Astrocyte (in vitro differentiated cells and primary cell): ENCODE measurements around the gene GCNT1. TPM values are rescaled to one million over a fixed set of nuclear protein-coding genes. Genes with fewer than 3 reads are reported as not detected.
"Not testable (repeated sequence)": the region's sequence is repeated elsewhere in the genome, so short reads cannot be mapped to it uniquely, and the experiment has no call there.

ENCODE experiments used
- DNase-seq: peaks from one replicate; pipeline ENCODE4 v3.0.0-alpha.2; 2010; ENCODE audit warnings: low read depth
- FAIRE-seq: peaks from 2 replicates; lab custom pipeline; 2011; peaks lifted over from hg19 to GRCh38; lab: Jason Lieb, UNC
- H2AFZ ChIP-seq: 2 replicates; pipeline ENCODE4 v1.6.0; 2012; ENCODE audit warnings: low read depth, low read length, inconsistent platforms
- H3K27ac ChIP-seq: 2 replicates; pipeline ENCODE4 v1.5.1; 2011; ENCODE audit warnings: low read depth, low read length, inconsistent platforms
- H3K27me3 ChIP-seq: 2 replicates; pipeline ENCODE4 v1.6.0; 2011; ENCODE audit warnings: low read length, inconsistent platforms; ENCODE audit not compliant: insufficient read depth
- H3K36me3 ChIP-seq: 2 replicates; pipeline ENCODE4 v1.5.1; 2011; ENCODE audit warnings: low read length, inconsistent platforms; ENCODE audit not compliant: insufficient read depth
- H3K4me1 ChIP-seq: 2 replicates; pipeline ENCODE4 v1.5.1; 2011; ENCODE audit warnings: low read length, inconsistent platforms; ENCODE audit not compliant: insufficient read depth
- H3K4me2 ChIP-seq: 2 replicates; pipeline ENCODE4 v1.6.0; 2012; ENCODE audit warnings: low read length, inconsistent platforms
- H3K4me3 ChIP-seq: 2 replicates; pipeline ENCODE4 v1.5.1; 2011; ENCODE audit warnings: low read depth, mild to moderate bottlenecking, low read length, inconsistent platforms; ENCODE audit not compliant: insufficient read depth
- H3K79me2 ChIP-seq: 2 replicates; pipeline ENCODE4 v1.6.0; 2012; ENCODE audit warnings: mild to moderate bottlenecking, low read length, inconsistent platforms; ENCODE audit not compliant: insufficient read depth
- H3K9ac ChIP-seq: 2 replicates; pipeline ENCODE4 v1.6.0; 2012; ENCODE audit warnings: mild to moderate bottlenecking, low read length, inconsistent platforms
- H3K9me3 ChIP-seq: 2 replicates; pipeline ENCODE4 v1.5.1; 2012; ENCODE audit warnings: low read depth, mild to moderate bottlenecking, low read length, inconsistent platforms; ENCODE audit not compliant: insufficient read depth
- H4K20me1 ChIP-seq: 2 replicates; pipeline ENCODE4 v1.6.0; 2012; ENCODE audit warnings: low read length, inconsistent platforms; ENCODE audit not compliant: insufficient read depth
- H3K27ac Mint-ChIP-seq: one replicate; pipeline ENCODE4 v1.8.0; 2021; ENCODE audit warnings: mild to moderate bottlenecking, mixed read lengths; ENCODE audit not compliant: unreplicated experiment
- H3K27me3 Mint-ChIP-seq: one replicate; pipeline ENCODE4 v1.8.0; 2021; ENCODE audit warnings: low read depth, mixed read lengths; ENCODE audit not compliant: unreplicated experiment
- H3K36me3 Mint-ChIP-seq: one replicate; pipeline ENCODE4 v1.8.0; 2021; ENCODE audit warnings: low read depth, mixed read lengths; ENCODE audit not compliant: unreplicated experiment
- H3K4me1 Mint-ChIP-seq: one replicate; pipeline ENCODE4 v1.8.0; 2021; ENCODE audit warnings: low read depth, mixed read lengths; ENCODE audit not compliant: unreplicated experiment
- H3K4me3 Mint-ChIP-seq: one replicate; pipeline ENCODE4 v1.8.0; 2021; ENCODE audit warnings: mild to moderate bottlenecking, moderate library complexity, mixed read lengths; ENCODE audit not compliant: unreplicated experiment
- H3K9me3 Mint-ChIP-seq: one replicate; pipeline ENCODE4 v1.8.0; 2021; ENCODE audit warnings: mild to moderate bottlenecking, mixed read lengths; ENCODE audit not compliant: unreplicated experiment
- EZH2 ChIP-seq: IDR thresholded peaks from 2 replicates; pipeline ENCODE4 v1.6.1; 2012; ENCODE audit warnings: mild to moderate bottlenecking, low read length, inconsistent platforms; ENCODE audit not compliant: insufficient read depth
- total RNA-seq: library from RNA; stranded (reverse); gene quantifications from 2 replicates; pipeline ENCODE4 v1.2.1, GENCODE V29; 2021
- TF ChIP-seq, protein P1 (sequence below): IDR thresholded peaks from 2 replicates; pipeline ENCODE4 v1.5.1; 2011; ENCODE audit warnings: low read depth, mild to moderate bottlenecking, inconsistent platforms, low read length, moderate library complexity; ENCODE audit not compliant: insufficient read depth

Gene GCNT1
- total RNA-seq, 1 donor from 2014 or later, result 14.7 TPM

DNA sequence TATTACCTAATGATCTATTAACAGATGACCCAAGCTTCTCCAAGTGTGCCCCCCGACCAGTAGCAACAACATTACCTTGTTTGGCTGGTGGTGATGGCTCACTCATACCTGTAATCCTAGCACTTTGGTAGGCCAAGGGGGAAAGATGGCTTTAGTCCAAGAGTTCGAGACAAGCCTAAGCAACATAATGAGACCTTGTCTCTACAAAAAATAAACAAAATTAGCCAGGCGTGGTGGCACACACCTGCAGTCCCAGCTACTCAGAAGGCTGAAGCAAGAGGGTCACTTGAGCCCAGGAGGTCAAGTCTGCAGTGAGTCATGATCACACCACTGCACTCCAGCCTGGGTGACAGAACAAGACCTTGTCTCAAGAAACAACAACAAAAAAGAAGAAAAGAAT, 62.9 kb downstream of the GCNT1 start:
- TF ChIP-seq EZH2, result no peak
- TF ChIP-seq, protein P1, sequence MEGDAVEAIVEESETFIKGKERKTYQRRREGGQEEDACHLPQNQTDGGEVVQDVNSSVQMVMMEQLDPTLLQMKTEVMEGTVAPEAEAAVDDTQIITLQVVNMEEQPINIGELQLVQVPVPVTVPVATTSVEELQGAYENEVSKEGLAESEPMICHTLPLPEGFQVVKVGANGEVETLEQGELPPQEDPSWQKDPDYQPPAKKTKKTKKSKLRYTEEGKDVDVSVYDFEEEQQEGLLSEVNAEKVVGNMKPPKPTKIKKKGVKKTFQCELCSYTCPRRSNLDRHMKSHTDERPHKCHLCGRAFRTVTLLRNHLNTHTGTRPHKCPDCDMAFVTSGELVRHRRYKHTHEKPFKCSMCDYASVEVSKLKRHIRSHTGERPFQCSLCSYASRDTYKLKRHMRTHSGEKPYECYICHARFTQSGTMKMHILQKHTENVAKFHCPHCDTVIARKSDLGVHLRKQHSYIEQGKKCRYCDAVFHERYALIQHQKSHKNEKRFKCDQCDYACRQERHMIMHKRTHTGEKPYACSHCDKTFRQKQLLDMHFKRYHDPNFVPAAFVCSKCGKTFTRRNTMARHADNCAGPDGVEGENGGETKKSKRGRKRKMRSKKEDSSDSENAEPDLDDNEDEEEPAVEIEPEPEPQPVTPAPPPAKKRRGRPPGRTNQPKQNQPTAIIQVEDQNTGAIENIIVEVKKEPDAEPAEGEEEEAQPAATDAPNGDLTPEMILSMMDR, result no peak
- Mint-ChIP-seq H3K4me1 (peaks cover 34% of the 10 kb centered on the region), H3K27ac (no peak overlapping the region), H3K36me3 (no peaks in the 10 kb centered on the region), H3K9me3 (no peaks in the 10 kb centered on the region), H3K4me3 (no peak overlapping the region), H3K27me3 (no peaks in the 10 kb centered on the region)
- Histone ChIP-seq H3K9ac (no peak overlapping the region), H3K9me3 (no peaks in the 10 kb centered on the region), H3K4me2 (no peak overlapping the region), H3K36me3 (no peaks in the 10 kb centered on the region), H3K4me1 (peaks cover 5% of the 10 kb centered on the region), H4K20me1 (no peaks in the 10 kb centered on the region), H3K27ac (no peak overlapping the region), H2AFZ (no peak overlapping the region), H3K4me3 (no peak overlapping the region), H3K79me2 (no peaks in the 10 kb centered on the region), H3K27me3 (no peaks in the 10 kb centered on the region)
- DNase-seq (no peak), FAIRE-seq (no peak)

DNA sequence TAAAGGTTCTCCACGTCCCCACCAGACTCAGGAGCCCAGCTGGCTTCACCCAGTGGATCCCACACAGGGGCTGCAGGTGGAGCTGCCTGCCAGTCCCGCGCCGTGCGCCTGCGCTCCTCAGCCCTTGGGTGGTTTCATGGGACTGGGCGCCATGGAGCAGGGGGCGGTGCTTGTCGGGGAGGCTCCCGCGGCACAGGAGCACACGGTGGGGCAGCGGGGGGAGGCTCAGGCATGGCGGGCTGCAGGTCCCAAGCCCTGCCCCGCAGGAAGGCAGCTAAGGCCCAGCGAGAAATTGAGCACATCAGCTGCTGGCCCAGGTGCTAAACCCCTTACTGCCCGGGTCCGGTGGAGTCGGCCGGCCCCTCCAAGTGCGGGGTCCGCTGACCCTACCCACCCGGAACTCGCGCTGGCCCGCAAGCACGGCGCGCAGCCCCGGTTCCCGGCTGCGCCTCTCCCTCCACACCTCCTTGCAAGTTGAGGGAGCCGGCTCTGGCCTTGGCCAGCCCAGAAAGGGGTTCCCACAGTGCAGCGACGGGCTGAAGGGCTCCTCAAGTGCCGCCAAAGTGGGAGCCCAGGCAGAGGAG, 64.7 kb downstream of the GCNT1 start:
- not testable (repeated sequence) for H3K79me2 ChIP-seq, H3K4me2 ChIP-seq, FAIRE-seq, H3K27me3 Mint-ChIP-seq, H3K27ac Mint-ChIP-seq, H3K4me1 ChIP-seq, H3K36me3 ChIP-seq, H3K27me3 ChIP-seq, H3K4me3 ChIP-seq, H3K9me3 ChIP-seq, H4K20me1 ChIP-seq, H3K36me3 Mint-ChIP-seq, H3K27ac ChIP-seq, DNase-seq, H3K9me3 Mint-ChIP-seq, H3K4me3 Mint-ChIP-seq, H2AFZ ChIP-seq, H3K9ac ChIP-seq
- peaks cover 31% of the 10 kb centered on the region for H3K4me1 Mint-ChIP-seq

DNA sequence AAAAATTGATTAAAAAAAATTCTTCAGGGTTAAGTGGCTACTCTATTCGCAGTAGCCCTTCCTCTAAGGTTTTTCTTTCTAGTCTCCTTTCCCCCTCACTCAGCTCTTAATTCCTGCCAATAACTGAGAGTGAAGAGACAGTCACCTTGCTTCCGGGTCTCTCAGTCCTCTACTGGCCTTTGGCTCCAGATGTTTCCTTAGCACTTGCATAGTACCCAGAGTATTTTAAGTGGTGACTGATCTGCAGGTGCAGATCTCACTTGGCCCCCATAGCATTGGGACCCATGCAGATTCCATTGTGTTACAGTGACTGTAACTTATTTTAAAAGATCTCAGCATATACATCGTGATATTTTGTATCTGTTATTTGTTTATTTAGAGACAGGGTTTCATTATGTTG, 66.2 kb downstream of the GCNT1 start:
- no peaks in the 10 kb centered on the region for H3K36me3 ChIP-seq
- H2AFZ ChIP-seq, result no peak overlapping the region
- no peak overlapping the region for H3K4me2 ChIP-seq
- H3K9me3 ChIP-seq, result no peaks in the 10 kb centered on the region
- no peaks in the 10 kb centered on the region for H3K27me3 ChIP-seq
- H4K20me1 ChIP-seq, result no peaks in the 10 kb centered on the region
- Mint-ChIP-seq H3K4me3 (no peak overlapping the region), H3K9me3 (peaks cover 4% of the 10 kb centered on the region), H3K27me3 (no peaks in the 10 kb centered on the region), H3K27ac (no peak overlapping the region), H3K36me3 (no peaks in the 10 kb centered on the region), H3K4me1 (peaks cover 20% of the 10 kb centered on the region)
- H3K27ac ChIP-seq, result no peak overlapping the region
- no peaks in the 10 kb centered on the region for H3K4me1 ChIP-seq
- FAIRE-seq (no peak), DNase-seq (no peak)
- no peak overlapping the region for H3K4me3 ChIP-seq
- TF ChIP-seq, protein P1, result no peak
- no peak for TF ChIP-seq EZH2
- H3K79me2 ChIP-seq, result no peaks in the 10 kb centered on the region
- no peak overlapping the region for H3K9ac ChIP-seq
